Endometrium (tissue), 2 donors: ENCODE measurements around the gene PBX4.
"Not testable (repeated sequence)": the region's sequence is repeated elsewhere in the genome, so short reads cannot be mapped to it uniquely, and the experiment has no call there.

Experiments used
- FAIRE-seq: peaks from 2 replicates; lab custom pipeline; 2012; peaks lifted over from hg19 to GRCh38; lab: Jason Lieb, UNC
- donor health status: control.
- donor health status: control.

PBX4 gene

GRCh38 chr19:19618219-19619051 is at the start of gene PBX4:
PBX4 (minus strand) TSS chr19:19618687; CDS start chr19:19618629, 58 bp downstream.
- no peak for FAIRE-seq

- not testable (repeated sequence) for FAIRE-seq
These were observed 47.0 kb upstream of the PBX4 start for GRCh38 chr19:19665420-19665948.

- peak; percentile 82 for FAIRE-seq
These were observed 45.0 kb upstream of the PBX4 start, which contains the start of gene ATP13A1 for GRCh38 chr19:19663256-19664120. ATP13A1 (minus strand) TSS chr19:19663676; CDS start chr19:19663666, 10 bp downstream.

- FAIRE-seq = no peak
These were observed 44.4 kb upstream of the PBX4 start for GRCh38 chr19:19662871-19663255.

GRCh38 chr19:19662344-19662743 is 43.9 kb upstream of the PBX4 start:
- FAIRE-seq = no peak

- no peak for FAIRE-seq
These were observed 43.3 kb upstream of the PBX4 start for GRCh38 chr19:19661675-19662251.

- FAIRE-seq = no peak
These were observed 42.7 kb upstream of the PBX4 start for GRCh38 chr19:19661141-19661674.

- FAIRE-seq = no peak
These were observed 41.3 kb upstream of the PBX4 start for GRCh38 chr19:19659646-19660245.

- no peak for FAIRE-seq
These were observed 38.9 kb upstream of the PBX4 start for GRCh38 chr19:19657397-19657783.

- FAIRE-seq = no peak
These were observed 38.2 kb upstream of the PBX4 start for GRCh38 chr19:19656451-19657396.

- no peak for FAIRE-seq
These were observed 37.3 kb upstream of the PBX4 start for GRCh38 chr19:19655641-19656343.

- FAIRE-seq = no peak
These were observed 36.6 kb upstream of the PBX4 start for GRCh38 chr19:19655051-19655594.

GRCh38 chr19:19654441-19654840 is 36.0 kb upstream of the PBX4 start:
- FAIRE-seq = no peak

- FAIRE-seq = no peak
These were observed 35.2 kb upstream of the PBX4 start for GRCh38 chr19:19653597-19654147.

GRCh38 chr19:19652482-19653295 is 34.2 kb upstream of the PBX4 start:
- FAIRE-seq = no peak

- FAIRE-seq = no peak
These were observed 32.6 kb upstream of the PBX4 start for GRCh38 chr19:19651076-19651475.

GRCh38 chr19:19650331-19650730 is 31.8 kb upstream of the PBX4 start:
- FAIRE-seq = no peak

GRCh38 chr19:19649580-19649995 is 31.1 kb upstream of the PBX4 start:
- FAIRE-seq = no peak
